SU-DHL-6 (cell line): ENCODE measurements around the gene SETD6.

Experiments used
- CTCF ChIP-seq: fragments of 200-600 bp; sonication (generic); IDR thresholded peaks from one replicate; pipeline ENCODE4 v1.5.1; 2017; ENCODE audit warnings: antibody characterized with exemption, mild to moderate bottlenecking, low read length, moderate library complexity; ENCODE audit not compliant: insufficient read depth, poor library complexity, severe bottlenecking
- EZH2phosphoT487 ChIP-seq: fragments of 200-600 bp; sonication (generic), shearing (Covaris generic); conservative IDR thresholded peaks from 2 replicates; pipeline ENCODE4 v1.6.1; 2018; ENCODE audit warnings: mild to moderate bottlenecking, antibody characterized with exemption, low read length, moderate library complexity, mixed read lengths

GRCh38 chr16:58542291-58542690, 27.0 kb downstream of the SETD6 start:
- TF ChIP-seq CTCF (no peak), EZH2phosphoT487 (no peak)
